DMS153 treated with DMSO at 0.1 percent for 48 hours (cell line): ENCODE results near the gene ATP11A.
"Not testable (repeated sequence)": the region's sequence is repeated elsewhere in the genome, so short reads cannot be mapped to it uniquely, and the experiment has no call there.

Source experiments
- DNase-seq: peaks from one replicate; lab custom pipeline; 2025; ENCODE audit not compliant: unreplicated experiment; lab: John Stamatoyannopoulos, UW

Gene ATP11A

GRCh38 chr13:112708560-112709240, 18.9 kb downstream of the ATP11A start:
- DNase-seq, result no peak

- not testable (repeated sequence) for DNase-seq
These were observed 19.5 kb downstream of the ATP11A start for GRCh38 chr13:112709316-112709715.

GRCh38 chr13:112709825-112710783, 20.3 kb downstream of the ATP11A start:
- DNase-seq, result no peak

- DNase-seq, result no peak
These were observed 21.2 kb downstream of the ATP11A start for GRCh38 chr13:112710855-112711527.

GRCh38 chr13:112711528-112712265, 21.9 kb downstream of the ATP11A start:
- no peak for DNase-seq

GRCh38 chr13:112712451-112713207, 22.8 kb downstream of the ATP11A start:
- DNase-seq, result no peak

GRCh38 chr13:112713517-112714253, 23.8 kb downstream of the ATP11A start:
- DNase-seq, result no peak

GRCh38 chr13:112714376-112715174, 24.7 kb downstream of the ATP11A start:
- no peak for DNase-seq

GRCh38 chr13:112715210-112715609, 25.4 kb downstream of the ATP11A start:
- DNase-seq, result no peak

GRCh38 chr13:112715715-112716460, 26.1 kb downstream of the ATP11A start:
- DNase-seq, result no peak

GRCh38 chr13:112716461-112716820, 26.6 kb downstream of the ATP11A start:
- no peak for DNase-seq

GRCh38 chr13:112716841-112717520, 27.1 kb downstream of the ATP11A start:
- DNase-seq, result no peak

GRCh38 chr13:112718318-112718717, 28.5 kb downstream of the ATP11A start:
- DNase-seq, result no peak

- no peak for DNase-seq
These were observed 29.2 kb downstream of the ATP11A start for GRCh38 chr13:112719016-112719415.

- no peak for DNase-seq
These were observed 29.7 kb downstream of the ATP11A start for GRCh38 chr13:112719556-112719955.

- no peak for DNase-seq
These were observed 30.4 kb downstream of the ATP11A start for GRCh38 chr13:112720251-112720650.

GRCh38 chr13:112720814-112721197, 31.0 kb downstream of the ATP11A start:
- DNase-seq, result no peak
